T-cell (primary cell): ENCODE results near the gene POMGNT2. TPM values are rescaled to one million over a fixed set of nuclear protein-coding genes. Genes with fewer than 3 reads are reported as not detected.

Experiments used
- ATAC-seq, 4 experiments: fragments of 200-7000 bp in 3 of 4; fragments of 150-1000 bp in 1 of 4; cut with Tn5 transposase; replicated peaks in 1 of 4; 1 replicate in 3 of 4; 2 replicates in 1 of 4; pipeline ENCODE4 v1.10.0; 2021; ENCODE audit warnings: moderate library complexity in 3 of 4, mild to moderate bottlenecking in 2 of 4, moderate number of reproducible peaks in 1 of 4
- CTCF ChIA-PET, 2 donors: fragments of 300-600 bp; sonication (Branson Sonifier 250); formaldehyde crosslinking; loops; one replicate each; lab custom pipeline; 2022; ENCODE audit warnings: antibody characterized with exemption in 2 of 2; lab: Charles Lee
- POLR2A ChIA-PET, 2 donors: fragments of 300-600 bp; sonication (Branson Sonifier 250); formaldehyde crosslinking; loops; one replicate each; lab custom pipeline; 2022; ENCODE audit warnings: antibody characterized with exemption in 2 of 2; lab: Charles Lee
- DNase-seq, 35 experiments: peaks; one replicate each; pipeline versions ENCODE4 v3.0.0 to v3.0.0-alpha.2; 2013 to 2023
- H3K27ac ChIP-seq: one replicate; pipeline ENCODE4 v1.5.1; 2013; ENCODE audit warnings: low read length
- H3K27me3 ChIP-seq, 2 experiments: replicated peaks in 1 of 2; 1 replicate in 1 of 2; 2 replicates in 1 of 2; pipeline versions ENCODE4 v1.6.1 to v1.7.0; 2013; ENCODE audit warnings: low read length in 1 of 2, mixed read lengths in 1 of 2; ENCODE audit not compliant: control insufficient read depth in 2 of 2, insufficient read depth in 2 of 2; ENCODE audit errors: extremely low read depth in 1 of 2
- H3K36me3 ChIP-seq, 2 donors: 1 replicate in 1 of 2; 2 replicates in 1 of 2; pipeline versions ENCODE4 v1.6.1 to v1.7.0; 2013; ENCODE audit warnings: low read length in 1 of 2; ENCODE audit not compliant: control insufficient read depth in 2 of 2, insufficient read depth in 1 of 2; ENCODE audit errors: extremely low read depth in 1 of 2
- H3K4me1 ChIP-seq, 2 experiments: 1 replicate in 1 of 2; 2 replicates in 1 of 2; pipeline versions ENCODE4 v1.6.1 to v1.7.0; 2013; ENCODE audit warnings: low read length in 2 of 2, mixed read lengths in 1 of 2; ENCODE audit not compliant: insufficient read depth in 2 of 2, control insufficient read depth in 1 of 2; ENCODE audit errors: extremely low read depth in 1 of 2
- H3K4me3 ChIP-seq, 2 donors: 1 replicate in 1 of 2; 2 replicates in 1 of 2; pipeline versions ENCODE4 v1.5.1 to v1.7.0; 2013; ENCODE audit warnings: mild to moderate bottlenecking in 2 of 2, low read length in 1 of 2, moderate library complexity in 1 of 2; ENCODE audit not compliant: control insufficient read depth in 1 of 2; ENCODE audit errors: extremely low read depth in 1 of 2
- H3K9me3 ChIP-seq: 2 replicates; pipeline ENCODE4 v1.7.0; 2013
- H3K27ac Mint-ChIP-seq, 2 donors: one replicate each; pipeline ENCODE4 v1.8.0; 2020 to 2021; ENCODE audit warnings: mild to moderate bottlenecking in 2 of 2, mixed read lengths in 2 of 2
- H3K27me3 Mint-ChIP-seq, 2 donors: one replicate each; pipeline ENCODE4 v1.8.0; 2021 to 2022; ENCODE audit warnings: mixed read lengths in 2 of 2
- H3K36me3 Mint-ChIP-seq: one replicate; pipeline ENCODE4 v1.8.0; 2021; ENCODE audit warnings: mixed read lengths
- H3K4me1 Mint-ChIP-seq, 3 donors: one replicate each; pipeline ENCODE4 v1.8.0; 2020 to 2022; ENCODE audit warnings: mixed read lengths in 3 of 3, mild to moderate bottlenecking in 1 of 3
- H3K4me3 Mint-ChIP-seq, 3 donors: one replicate each; pipeline ENCODE4 v1.8.0; 2020 to 2022; ENCODE audit warnings: mild to moderate bottlenecking in 3 of 3, mixed read lengths in 3 of 3, moderate library complexity in 3 of 3
- H3K9me3 Mint-ChIP-seq, 3 donors: one replicate each; pipeline ENCODE4 v1.8.0; 2020 to 2022; ENCODE audit warnings: mixed read lengths in 3 of 3
- WGBS: methylation state at CpG from one replicate; pipeline ENCODE4 v1.1.5; 2013; ENCODE audit warnings: missing lambda C conversion rate; ENCODE audit not compliant: insufficient coverage; 5-methylcytosine and 5-hydroxymethylcytosine counted together
- total RNA-seq, 35 experiments: library from RNA in 6 of 35; stranded (reverse) in 6 of 35; fragments of 120-200 nt in 1 of 35; gene quantifications; one replicate each; pipeline versions ENCODE4 v1.2.1 to v1.2.4 and lab custom pipeline; 2013 to 2026

Gene POMGNT2
- total RNA-seq, 5 donors from 2014 or later (not counting 1 experiment from before 2014, with no cell fraction given) = 4.6 to 6.3 (median 5.6) TPM

GRCh38 chr3:43096761-43097160, 9.1 kb downstream of the POMGNT2 start:
- H3K36me3 ChIP-seq = no peaks in the 10 kb centered on the region
- no peaks in the 10 kb centered on the region for H3K9me3 ChIP-seq
- no peaks in the 10 kb centered on the region for H3K4me1 ChIP-seq
- H3K4me3 ChIP-seq = no peak overlapping the region
- DNase-seq (no peak), ATAC-seq (no peak)
- no peak overlapping the region for H3K27ac ChIP-seq
- ChIA-PET CTCF (no interaction called here), POLR2A (no interaction called here)
- Mint-ChIP-seq H3K36me3 (peaks cover 18% of the 10 kb centered on the region), H3K4me3 (no peak overlapping the region), H3K27ac (no peak overlapping the region), H3K27me3 (no peaks in the 10 kb centered on the region), H3K4me1 (peaks cover 6 to 44% (median 7%) of the 10 kb centered on the region in 3 donors), H3K9me3 (no peaks in the 10 kb centered on the region)
- WGBS = 58% methylated on average over 1 of the region's 3 CpGs
- no peaks in the 10 kb centered on the region for H3K27me3 ChIP-seq

- Histone ChIP-seq H3K9me3 (no peaks in the 10 kb centered on the region), H3K4me1 (no peaks in the 10 kb centered on the region), H3K4me3 (no peak overlapping the region), H3K27me3 (no peaks in the 10 kb centered on the region), H3K27ac (no peak overlapping the region), H3K36me3 (no peaks in the 10 kb centered on the region)
- Mint-ChIP-seq H3K4me1 (peaks cover 3 to 39% (median 7%) of the 10 kb centered on the region in 3 donors), H3K9me3 (no peaks in the 10 kb centered on the region), H3K36me3 (peaks cover 16% of the 10 kb centered on the region), H3K27ac (no peak overlapping the region), H3K4me3 (no peak overlapping the region), H3K27me3 (no peaks in the 10 kb centered on the region)
- DNase-seq = no peak
- ChIA-PET POLR2A (interaction anchor here in 1 of 2 donors (0.5 kb wide), 1 partner anchor 386 kb away, joined by 3 read pairs; no protein-coding TSS in a partner anchor), CTCF (no interaction called here)
- WGBS = 100% methylated on average over 2 of the region's 5 CpGs
- ATAC-seq = no peak
Observed at GRCh38 chr3:43095370-43095769, 10.5 kb downstream of the POMGNT2 start.

GRCh38 chr3:43094851-43095250, 11.0 kb downstream of the POMGNT2 start:
- ChIA-PET POLR2A (no interaction called here), CTCF (no interaction called here)
- no peak for DNase-seq
- no peaks in the 10 kb centered on the region for H3K4me1 ChIP-seq
- H3K4me3 ChIP-seq = no peak overlapping the region
- Mint-ChIP-seq H3K4me1 (peaks cover 3 to 39% (median 7%) of the 10 kb centered on the region in 3 donors), H3K9me3 (no peaks in the 10 kb centered on the region), H3K27ac (no peak overlapping the region), H3K36me3 (peaks cover 15% of the 10 kb centered on the region), H3K27me3 (no peaks in the 10 kb centered on the region), H3K4me3 (no peak overlapping the region)
- no peaks in the 10 kb centered on the region for H3K9me3 ChIP-seq
- ATAC-seq = no peak
- WGBS = 96% methylated on average over 3 of the region's 4 CpGs
- no peaks in the 10 kb centered on the region for H3K27me3 ChIP-seq
- no peaks in the 10 kb centered on the region for H3K36me3 ChIP-seq
- H3K27ac ChIP-seq = no peak overlapping the region

- H3K27ac ChIP-seq = no peak overlapping the region
- ChIA-PET POLR2A (no interaction called here), CTCF (no interaction called here)
- no peak for DNase-seq
- no peaks in the 10 kb centered on the region for H3K27me3 Mint-ChIP-seq
- no peaks in the 10 kb centered on the region for H3K9me3 ChIP-seq
- H3K4me1 Mint-ChIP-seq = peaks cover 3 to 39% (median 7%) of the 10 kb centered on the region in 3 donors
- no peaks in the 10 kb centered on the region for H3K9me3 Mint-ChIP-seq
- ATAC-seq = no peak
- H3K36me3 Mint-ChIP-seq = peaks cover 15% of the 10 kb centered on the region
- 91% methylated on average over 2 of the region's 2 CpGs for WGBS
- no peaks in the 10 kb centered on the region for H3K27me3 ChIP-seq
- no peaks in the 10 kb centered on the region for H3K36me3 ChIP-seq
- H3K27ac Mint-ChIP-seq = no peak overlapping the region
- no peaks in the 10 kb centered on the region for H3K4me1 ChIP-seq
- no peak overlapping the region for H3K4me3 ChIP-seq
- no peak overlapping the region for H3K4me3 Mint-ChIP-seq
Observed at GRCh38 chr3:43094381-43094780, 11.5 kb downstream of the POMGNT2 start.

- no peaks in the 10 kb centered on the region for H3K4me1 ChIP-seq
- ChIA-PET POLR2A (no interaction called here), CTCF (no interaction called here)
- H3K36me3 ChIP-seq = no peaks in the 10 kb centered on the region
- no peaks in the 10 kb centered on the region for H3K27me3 Mint-ChIP-seq
- no peaks in the 10 kb centered on the region for H3K27me3 ChIP-seq
- H3K4me3 Mint-ChIP-seq = no peak overlapping the region
- no peak for ATAC-seq
- H3K27ac Mint-ChIP-seq = no peak overlapping the region
- no peaks in the 10 kb centered on the region for H3K9me3 Mint-ChIP-seq
- H3K9me3 ChIP-seq = no peaks in the 10 kb centered on the region
- H3K4me1 Mint-ChIP-seq = peaks cover 3 to 35% (median 6%) of the 10 kb centered on the region in 3 donors
- peaks cover 18% of the 10 kb centered on the region for H3K36me3 Mint-ChIP-seq
- no peak overlapping the region for H3K27ac ChIP-seq
- H3K4me3 ChIP-seq = no peak overlapping the region
- no CpG with 5 or more reads among the region's 2 CpGs for WGBS
- DNase-seq = no peak
Observed at GRCh38 chr3:43093974-43094373, 11.9 kb downstream of the POMGNT2 start.

- Histone ChIP-seq H3K36me3 (no peaks in the 10 kb centered on the region), H3K27ac (no peak overlapping the region), H3K9me3 (no peaks in the 10 kb centered on the region), H3K4me3 (no peak overlapping the region), H3K4me1 (no peaks in the 10 kb centered on the region), H3K27me3 (no peaks in the 10 kb centered on the region)
- Mint-ChIP-seq H3K4me3 (no peak overlapping the region), H3K4me1 (peaks cover 3 to 28% (median 5%) of the 10 kb centered on the region in 3 donors), H3K9me3 (no peaks in the 10 kb centered on the region), H3K36me3 (peaks cover 19% of the 10 kb centered on the region), H3K27ac (no peak overlapping the region), H3K27me3 (no peaks in the 10 kb centered on the region)
- no peak for DNase-seq
- no CpG with 5 or more reads among the region's 1 CpG for WGBS
- POLR2A ChIA-PET = no interaction called here
- no peak for ATAC-seq
- CTCF ChIA-PET = no interaction called here
Observed at GRCh38 chr3:43093006-43093405, 12.9 kb downstream of the POMGNT2 start.

- CTCF ChIA-PET = interaction anchor here (0.8 to 1.2 kb wide), 2 partner anchors 129 to 130 kb away, joined by 3 to 4 read pairs; no protein-coding TSS in a partner anchor
- H3K27me3 ChIP-seq = no peaks in the 10 kb centered on the region
- ATAC-seq (no peak), DNase-seq (no peak)
- H3K9me3 Mint-ChIP-seq = no peaks in the 10 kb centered on the region
- no peak overlapping the region for H3K4me3 Mint-ChIP-seq
- no peak overlapping the region for H3K27ac ChIP-seq
- no peaks in the 10 kb centered on the region for H3K27me3 Mint-ChIP-seq
- POLR2A ChIA-PET = interaction anchor here in 1 of 2 donors (0.6 kb wide), 1 partner anchor 558 kb away, joined by 4 read pairs; no protein-coding TSS in a partner anchor
- H3K4me1 Mint-ChIP-seq = peaks cover 4 to 25% (median 5%) of the 10 kb centered on the region in 3 donors
- H3K36me3 ChIP-seq = no peaks in the 10 kb centered on the region
- no peak overlapping the region for H3K27ac Mint-ChIP-seq
- peaks cover 16% of the 10 kb centered on the region for H3K36me3 Mint-ChIP-seq
- no peaks in the 10 kb centered on the region for H3K9me3 ChIP-seq
- no peak overlapping the region for H3K4me3 ChIP-seq
- WGBS = no CpG with 5 or more reads among the region's 4 CpGs
- no peaks in the 10 kb centered on the region for H3K4me1 ChIP-seq
Observed at GRCh38 chr3:43091481-43091880, 14.4 kb downstream of the POMGNT2 start.
